Measurements from ENCODE around the gene TRMT2B.
"Not testable (repeated sequence)": the region's sequence is repeated elsewhere in the genome, so short reads cannot be mapped to it uniquely, and the experiment has no call there.

Gene TRMT2B

DNA sequence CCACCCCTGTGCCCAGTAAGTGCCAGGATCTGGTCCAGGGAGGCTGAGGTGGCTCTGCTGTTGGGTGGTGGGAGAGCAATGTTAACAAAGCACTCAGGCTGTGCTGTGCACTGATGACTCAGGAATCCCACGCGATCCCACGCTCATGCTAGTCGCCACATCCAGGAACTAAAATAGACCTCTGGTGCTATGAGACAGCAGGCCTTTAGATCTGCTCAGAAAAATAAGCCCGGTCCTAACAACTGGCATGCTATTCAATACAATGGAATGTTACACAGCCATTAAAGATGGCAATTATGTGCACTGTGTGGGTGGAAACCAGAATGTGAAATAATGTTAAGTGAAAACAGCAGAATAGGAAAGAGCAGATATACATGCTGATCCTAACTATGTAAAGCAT, 56.4 kb downstream of the TRMT2B start:
- DNase-seq, result no peak

DNA sequence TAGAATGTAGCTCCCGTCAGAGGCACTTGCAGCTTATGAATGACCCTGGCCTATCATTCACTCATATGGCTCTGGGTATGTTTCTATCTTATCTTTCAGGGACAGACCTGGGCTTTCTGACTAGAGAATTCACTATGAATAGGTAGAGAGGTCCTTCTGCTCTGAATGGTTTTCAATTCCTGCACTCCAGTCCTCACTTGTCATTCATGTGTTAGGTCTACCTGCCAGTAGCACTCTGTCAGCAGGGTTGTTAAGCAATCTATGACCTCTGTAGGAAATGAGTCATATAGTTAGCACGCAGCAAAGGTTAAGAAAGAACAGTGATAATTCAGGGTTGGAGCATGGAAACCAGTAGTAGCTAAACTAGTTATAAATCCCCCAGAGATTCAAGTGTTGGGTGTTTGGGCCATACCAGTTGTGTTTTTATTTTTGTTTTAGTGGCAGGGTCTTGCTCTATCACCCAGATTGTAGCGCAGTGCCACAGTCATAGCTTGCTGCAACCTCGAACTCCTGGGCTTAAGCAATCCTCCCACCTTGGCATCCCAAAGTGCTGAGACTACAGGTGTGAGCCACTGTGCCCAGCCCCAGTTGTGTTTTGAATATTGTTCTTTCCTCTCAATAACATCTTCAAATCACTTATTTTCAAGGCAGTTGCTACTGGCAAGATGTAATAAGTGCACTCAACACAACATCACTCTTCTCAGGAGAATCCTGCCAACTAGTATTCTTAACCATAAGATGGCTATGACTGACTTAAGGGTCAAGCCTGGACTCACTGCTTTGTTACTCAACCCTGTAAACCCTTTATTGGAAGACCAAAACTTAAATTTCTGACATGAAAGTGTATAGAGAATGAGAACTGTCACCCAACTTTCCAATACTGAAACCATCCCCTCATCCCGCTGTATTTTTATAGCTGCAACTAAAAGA, 57.3 kb downstream of the TRMT2B start:
- peak; percentile 26 for DNase-seq

DNA sequence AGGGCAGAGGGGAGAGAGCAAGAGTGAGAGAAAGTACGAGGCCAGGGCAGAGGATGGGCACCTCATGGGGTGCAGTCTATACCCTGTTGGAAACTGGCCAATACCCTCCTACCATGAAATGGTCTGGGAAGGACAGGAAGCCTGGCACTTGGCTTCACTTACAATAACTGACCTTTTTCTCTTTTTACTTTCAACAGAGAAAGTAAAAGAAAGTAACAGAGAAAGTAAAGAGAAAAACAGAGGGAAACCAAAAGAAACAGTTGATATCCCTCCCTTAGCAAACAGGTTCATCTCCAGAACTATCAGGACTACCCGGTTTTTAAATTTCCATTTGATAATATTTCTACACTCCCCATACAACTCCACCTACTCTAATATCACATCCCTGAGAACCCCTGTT, 61.8 kb downstream of the TRMT2B start:
- DNase-seq, result no peak

DNA sequence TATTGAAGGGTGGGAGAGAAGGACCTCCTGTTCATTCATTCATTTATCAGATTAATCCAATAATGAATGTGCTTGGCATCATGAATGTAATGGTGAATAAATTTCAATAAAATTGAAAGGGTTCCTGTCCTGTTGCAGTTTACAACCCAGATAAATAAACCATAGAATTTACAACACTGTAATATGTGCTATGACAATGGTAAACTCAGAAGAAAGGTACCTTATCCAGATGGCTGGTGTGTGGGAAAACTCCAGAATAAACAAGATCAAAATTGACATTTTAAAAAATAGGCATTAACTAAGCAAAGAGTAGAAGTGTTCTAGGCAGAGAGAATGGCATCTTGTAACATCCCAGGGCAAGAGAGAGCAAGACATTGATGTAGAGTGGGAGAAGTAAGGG, 67.1 kb downstream of the TRMT2B start:
- DNase-seq, result no peak

DNA sequence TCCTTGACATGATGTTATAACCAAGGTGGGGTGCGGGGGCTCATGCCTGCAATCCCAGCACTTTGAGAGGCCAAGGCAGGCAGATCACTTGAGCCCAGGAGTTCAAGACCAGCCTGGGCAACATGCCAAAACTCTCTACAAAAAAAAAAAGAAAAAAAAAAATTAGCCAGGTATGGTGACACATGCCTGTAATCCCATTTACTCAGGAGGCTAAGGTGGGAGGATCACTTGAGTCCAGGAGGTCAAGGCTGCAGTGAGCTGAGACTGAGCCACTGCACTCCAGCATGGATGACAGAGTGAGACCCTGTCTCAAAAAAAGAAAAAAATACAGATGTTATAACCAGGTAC, 70.4 kb downstream of the TRMT2B start:
- not testable (repeated sequence) for DNase-seq

DNA sequence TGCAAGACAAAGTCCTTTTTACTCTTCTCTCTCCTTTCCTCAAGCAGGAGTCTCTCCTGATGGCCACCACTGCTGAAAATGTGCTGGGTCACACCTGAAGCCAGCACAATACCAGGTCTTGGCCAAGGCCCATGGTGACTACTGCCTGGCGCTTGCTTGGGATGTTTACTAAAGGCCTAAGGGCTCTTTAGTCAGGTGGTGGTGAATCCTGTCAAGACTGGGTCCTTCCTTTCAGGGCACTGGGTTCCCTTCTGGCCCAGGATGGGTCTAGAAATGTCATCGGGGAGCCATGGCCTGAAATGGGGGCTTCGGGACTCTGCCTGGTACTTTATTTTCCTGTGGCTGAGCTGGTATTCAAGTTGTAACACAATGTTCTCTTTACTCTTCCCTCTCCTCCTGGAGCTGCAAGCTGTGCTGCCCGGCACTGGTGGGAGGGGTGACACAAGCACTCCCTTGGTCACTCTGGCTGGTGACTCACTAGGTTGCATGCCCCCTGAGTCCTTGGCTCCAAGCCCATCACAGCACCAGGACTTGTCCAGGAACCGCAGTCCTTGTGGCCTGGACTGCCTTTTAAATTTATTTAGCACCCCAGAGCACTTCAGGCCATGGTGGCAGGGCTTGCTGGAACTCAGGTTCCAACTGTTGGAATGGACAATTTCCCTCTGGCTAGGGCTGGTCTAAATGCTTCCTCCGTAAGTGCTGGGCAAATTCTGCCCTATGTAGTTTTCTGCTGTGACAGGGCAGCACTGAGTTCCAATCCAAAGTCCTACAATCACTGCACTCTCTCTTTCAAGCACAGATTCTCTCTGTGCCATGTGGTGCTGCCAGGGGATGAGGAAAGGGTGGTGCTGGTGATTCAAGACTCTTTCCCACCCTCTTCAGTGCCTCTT, 71.1 kb downstream of the TRMT2B start:
- no peak for DNase-seq

DNA sequence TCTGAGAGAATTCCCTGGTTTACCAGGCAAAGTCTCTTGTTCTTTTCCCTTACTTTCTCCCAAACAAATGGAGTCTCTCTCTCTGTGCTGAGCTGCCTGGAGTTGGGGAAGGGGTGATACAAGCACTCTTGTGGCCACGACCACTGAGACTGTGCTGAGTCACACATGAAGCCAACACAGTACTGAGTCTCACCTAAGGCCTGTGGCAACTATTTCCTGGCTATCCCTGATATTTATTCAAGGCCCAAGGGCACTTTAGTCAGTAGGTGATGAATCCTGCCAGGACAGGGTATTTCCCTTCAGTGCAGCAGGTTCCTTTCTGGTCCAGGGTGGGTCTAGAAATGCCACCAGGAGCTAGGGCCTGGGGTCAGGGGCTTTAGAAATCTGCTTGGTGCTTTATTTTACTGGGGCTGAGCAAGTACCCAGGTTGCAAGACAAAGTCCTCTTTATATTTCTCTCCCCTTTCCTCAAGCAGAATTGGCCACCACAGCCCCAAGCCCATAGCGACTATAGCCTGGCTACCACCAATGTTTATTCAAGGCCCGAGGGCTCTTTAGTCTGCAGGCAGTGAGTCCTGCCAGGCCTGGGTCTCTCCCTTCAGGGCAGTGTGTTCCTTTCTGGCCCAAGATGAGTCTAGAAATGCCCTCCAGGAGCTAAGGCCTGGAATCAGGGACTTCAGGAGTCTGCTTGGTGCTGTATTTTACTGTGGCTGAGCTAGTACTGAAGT, 71.9 kb downstream of the TRMT2B start:
- no peak for DNase-seq

DNA sequence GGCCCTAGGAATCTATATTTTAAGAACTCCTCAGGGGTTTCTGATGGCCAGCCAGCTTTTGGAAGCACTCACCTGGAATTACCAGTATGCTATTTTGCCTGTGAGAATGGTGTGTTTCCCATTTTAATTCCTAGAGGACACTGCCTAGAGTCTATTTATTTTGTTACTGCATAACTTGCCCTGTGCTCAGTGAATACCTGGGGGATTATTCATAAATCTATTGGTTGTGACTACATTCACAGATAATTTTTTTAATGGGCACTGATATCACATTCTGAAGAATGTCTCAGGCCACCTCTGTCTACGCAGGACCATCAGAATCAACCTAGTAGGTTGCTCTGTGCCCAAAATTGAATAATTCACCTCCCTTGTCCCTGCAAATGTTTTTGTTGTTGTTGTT, 75.7 kb downstream of the TRMT2B start:
- no peak for DNase-seq

DNA sequence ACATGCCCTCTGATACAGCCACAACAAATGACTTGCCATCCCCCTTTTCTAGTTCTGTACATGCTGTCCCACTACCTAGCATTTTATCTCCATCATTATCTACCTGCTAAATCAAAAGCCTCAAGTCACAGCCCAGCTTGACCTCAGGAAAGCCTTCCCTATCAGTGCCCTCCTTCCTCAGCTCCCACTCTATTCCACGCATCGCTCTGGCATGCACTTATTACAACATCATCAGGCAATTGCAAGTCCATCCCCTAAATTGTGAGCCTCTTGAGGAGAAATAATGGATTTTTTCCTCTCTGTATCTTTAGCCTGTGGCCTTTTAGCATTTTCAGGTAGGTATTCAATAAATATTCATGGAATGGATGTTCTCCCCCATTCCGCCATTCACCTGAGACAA, 76.7 kb downstream of the TRMT2B start:
- no peak for DNase-seq

DNA sequence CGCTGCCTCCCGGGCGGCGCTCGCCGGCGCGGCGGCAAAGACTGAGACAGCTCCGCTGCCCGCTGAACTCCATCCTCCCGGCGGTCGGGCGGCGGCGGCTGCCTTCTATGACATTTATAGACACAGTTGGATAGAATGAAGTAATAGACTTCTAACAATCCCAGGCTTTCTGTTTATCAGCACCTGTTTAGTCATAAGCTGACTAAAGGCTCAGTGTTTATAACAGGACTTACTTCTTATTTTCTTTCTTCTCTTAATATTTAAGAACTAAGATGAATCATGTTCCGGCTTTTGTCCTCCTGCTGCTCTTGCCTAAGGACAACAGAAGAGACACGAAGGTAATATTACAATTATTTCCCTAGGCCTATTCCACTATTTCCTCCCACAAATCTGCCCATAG, 78.5 kb downstream of the TRMT2B start:
- no peak for DNase-seq

DNA sequence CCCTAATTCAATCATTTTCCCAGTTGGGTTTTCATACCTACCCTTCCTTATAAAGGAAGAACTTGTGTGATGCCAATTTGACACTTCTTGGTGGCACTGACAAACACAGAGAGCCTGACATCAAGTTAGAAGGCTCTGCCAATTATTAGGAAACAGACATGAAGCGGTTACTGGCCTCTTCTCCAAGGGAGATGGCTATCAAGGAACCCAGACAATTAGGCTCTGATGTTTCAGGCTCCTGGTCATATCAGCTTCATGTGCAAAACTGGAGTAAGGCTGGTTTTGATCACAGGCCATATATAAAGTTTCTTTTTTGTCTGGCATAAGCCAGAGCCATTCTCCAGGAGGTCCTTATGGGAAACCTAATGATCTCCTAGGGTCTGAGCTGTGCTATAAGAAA, 82.0 kb downstream of the TRMT2B start:
- DNase-seq, result no peak

DNA sequence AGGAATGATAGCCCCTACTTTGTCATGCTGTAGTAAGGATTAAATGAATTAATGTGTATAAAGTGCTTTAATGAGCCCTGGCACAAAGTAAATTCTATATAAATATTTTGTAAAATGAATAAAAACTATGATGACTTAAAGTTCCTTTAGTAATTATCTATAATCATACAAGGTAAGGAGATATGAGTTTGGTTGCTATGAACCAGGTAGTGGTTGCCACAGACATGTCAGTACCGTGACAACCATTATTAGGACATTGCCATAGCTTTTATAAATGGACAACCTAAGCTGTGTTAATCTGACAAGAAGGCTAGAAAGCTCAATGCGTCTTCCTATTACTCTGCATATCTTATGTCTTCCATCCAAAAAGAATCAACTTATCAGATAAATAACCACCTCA, 82.5 kb downstream of the TRMT2B start, which contains the start of gene ARL13A:
TSS of gene ARL13A (plus strand) at position 301 of the 400 bp plus-strand sequence. CDS start 3,982 bp downstream, outside the sequence.
- DNase-seq, result no peak

DNA sequence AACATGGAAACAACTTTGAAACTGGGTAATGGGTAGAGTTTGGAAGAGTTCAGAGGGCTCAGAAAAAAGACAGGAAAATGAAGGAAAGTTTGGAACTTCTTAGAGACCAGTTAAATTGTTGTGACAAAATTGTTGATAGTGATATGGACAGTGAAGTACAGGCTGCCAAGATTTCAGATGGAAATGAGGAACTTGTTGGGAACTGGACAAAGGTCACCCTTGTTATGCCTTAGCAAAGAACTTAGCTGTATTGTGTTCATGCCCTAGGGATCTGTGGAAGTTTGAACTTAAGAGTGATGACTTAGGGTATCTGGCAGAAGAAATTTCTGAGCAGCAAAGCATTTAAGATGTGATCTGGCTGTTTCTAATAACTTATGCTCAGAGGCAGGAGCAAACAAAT, 87.5 kb downstream of the TRMT2B start:
- no peak for DNase-seq

DNA sequence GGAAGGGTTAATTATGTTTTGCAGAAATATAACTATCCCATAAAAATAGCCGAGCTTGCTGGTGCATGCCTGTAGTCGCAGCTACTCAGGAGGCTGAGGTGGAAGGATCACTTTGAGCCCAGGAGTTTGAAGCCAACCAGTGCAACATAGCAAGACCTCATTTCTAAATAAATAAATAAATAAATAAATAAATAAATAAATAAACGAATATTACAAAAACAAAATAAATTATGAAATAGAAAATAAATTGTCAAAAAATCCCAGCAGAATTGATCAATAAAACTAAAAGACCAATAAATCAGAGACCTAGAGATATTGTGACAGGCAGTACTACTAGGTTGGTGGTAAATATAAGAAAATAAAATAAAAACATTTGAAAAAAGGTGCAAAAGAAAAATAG, 89.1 kb downstream of the TRMT2B start:
- no peak for DNase-seq
